ENCODE data around the gene TBC1D8. TPM values are rescaled to one million over a fixed set of nuclear protein-coding genes. Genes with fewer than 3 reads are reported as not detected.

Gene TBC1D8
- total and polyA plus RNA-seq, 12 donors, result 7.6 to 17.2 (median 10.8) TPM

GRCh38 chr2:101162561-101163330, 11.6 kb upstream of the TBC1D8 start:
- no peaks in the 10 kb centered on the region for H3K27me3 ChIP-seq
- WGBS, 4 donors, result 65 to 73% (median 69%) methylated on average over 8 to 9 of the region's 9 CpGs
- H3K9me3 ChIP-seq (replicated peaks in 1 of 3), result no peaks in the 10 kb centered on the region
- no peaks in the 10 kb centered on the region for H3K36me3 ChIP-seq (replicated peaks in 1 of 2)
- no peak for TF ChIP-seq POLR2A (IDR thresholded peaks at IDR 0.05)
- intact Hi-C loops (cut with DNase I), result no loop called here
- no peak overlapping the region for H3K4me3 ChIP-seq
- peaks cover 0 to 4% of the 10 kb centered on the region in 2 donors for H3K4me1 ChIP-seq (replicated peaks in 1 of 2)
- no peak overlapping the region for H3K27ac ChIP-seq
- DNase-seq, result no peak

DNA sequence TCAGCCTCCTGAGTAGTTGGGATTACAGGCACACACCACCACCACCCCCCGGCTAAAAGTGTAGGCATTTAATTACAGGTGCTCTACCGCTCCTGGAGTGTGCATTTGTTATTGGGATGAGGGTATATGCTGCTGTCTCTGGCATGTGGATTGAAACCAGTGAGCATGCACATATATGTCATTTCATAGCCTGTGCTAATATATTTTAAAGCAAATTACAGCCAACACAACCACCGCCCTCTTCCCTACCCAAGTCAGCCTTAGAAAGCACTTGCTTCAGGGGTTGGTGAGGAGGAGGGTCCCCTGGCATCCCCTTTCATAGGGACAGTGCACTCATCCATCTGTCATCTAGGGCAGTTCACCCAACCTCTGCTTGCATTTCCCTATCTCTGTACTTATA, 10.5 kb upstream of the TBC1D8 start:
- TF ChIP-seq, protein P1, sequence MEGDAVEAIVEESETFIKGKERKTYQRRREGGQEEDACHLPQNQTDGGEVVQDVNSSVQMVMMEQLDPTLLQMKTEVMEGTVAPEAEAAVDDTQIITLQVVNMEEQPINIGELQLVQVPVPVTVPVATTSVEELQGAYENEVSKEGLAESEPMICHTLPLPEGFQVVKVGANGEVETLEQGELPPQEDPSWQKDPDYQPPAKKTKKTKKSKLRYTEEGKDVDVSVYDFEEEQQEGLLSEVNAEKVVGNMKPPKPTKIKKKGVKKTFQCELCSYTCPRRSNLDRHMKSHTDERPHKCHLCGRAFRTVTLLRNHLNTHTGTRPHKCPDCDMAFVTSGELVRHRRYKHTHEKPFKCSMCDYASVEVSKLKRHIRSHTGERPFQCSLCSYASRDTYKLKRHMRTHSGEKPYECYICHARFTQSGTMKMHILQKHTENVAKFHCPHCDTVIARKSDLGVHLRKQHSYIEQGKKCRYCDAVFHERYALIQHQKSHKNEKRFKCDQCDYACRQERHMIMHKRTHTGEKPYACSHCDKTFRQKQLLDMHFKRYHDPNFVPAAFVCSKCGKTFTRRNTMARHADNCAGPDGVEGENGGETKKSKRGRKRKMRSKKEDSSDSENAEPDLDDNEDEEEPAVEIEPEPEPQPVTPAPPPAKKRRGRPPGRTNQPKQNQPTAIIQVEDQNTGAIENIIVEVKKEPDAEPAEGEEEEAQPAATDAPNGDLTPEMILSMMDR (IDR thresholded peaks at IDR 0.05), result no peak
- TF ChIP-seq POLR2A (IDR thresholded peaks at IDR 0.05), result no peak
- intact Hi-C loops (cut with DNase I), result no loop called here
- H3K36me3 ChIP-seq (replicated peaks in 1 of 2), result no peaks in the 10 kb centered on the region
- H3K27ac ChIP-seq, result no peak overlapping the region
- no peaks in the 10 kb centered on the region for H3K9me3 ChIP-seq (replicated peaks in 1 of 3)
- H3K4me1 ChIP-seq (replicated peaks in 1 of 2), result peaks cover 0 to 4% of the 10 kb centered on the region in 2 donors
- no peaks in the 10 kb centered on the region for H3K27me3 ChIP-seq
- no peak overlapping the region for H3K4me3 ChIP-seq
- 88 to 98% (median 95%) methylated on average over 3 of the region's 3 CpGs for WGBS, 4 donors
- no peak for DNase-seq

DNA sequence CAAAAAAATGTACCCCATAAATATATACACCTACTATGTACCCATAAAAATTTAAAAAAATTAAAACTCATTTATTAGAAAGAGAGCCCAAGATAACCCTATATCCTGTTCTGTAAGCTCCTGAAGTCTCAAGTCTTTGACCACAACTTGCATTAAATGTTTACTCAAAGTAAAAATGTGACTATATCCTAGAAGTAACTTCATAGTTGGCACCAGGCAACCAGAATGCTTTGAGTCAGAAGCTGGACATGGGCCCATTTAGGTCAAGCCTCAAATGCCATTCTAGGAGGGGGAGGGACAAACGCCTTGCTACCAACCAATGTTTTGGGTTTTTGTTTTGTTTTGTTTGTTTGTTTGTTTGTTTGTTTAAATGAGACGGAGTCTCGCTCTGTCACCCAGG, 9.3 kb upstream of the TBC1D8 start:
- intact Hi-C loops (cut with DNase I), result no loop called here
- H3K4me1 ChIP-seq (replicated peaks in 1 of 2), result peaks cover 0 to 4% of the 10 kb centered on the region in 2 donors
- H3K27ac ChIP-seq, result no peak overlapping the region
- 73 to 84% (median 76%) methylated on average over 3 of the region's 3 CpGs for WGBS, 4 donors
- no peaks in the 10 kb centered on the region for H3K9me3 ChIP-seq (replicated peaks in 1 of 3)
- H3K27me3 ChIP-seq, result no peaks in the 10 kb centered on the region
- H3K36me3 ChIP-seq (replicated peaks in 1 of 2), result no peaks in the 10 kb centered on the region
- no peak overlapping the region for H3K4me3 ChIP-seq
- TF ChIP-seq, protein P1 (IDR thresholded peaks at IDR 0.05), result no peak
- no peak for TF ChIP-seq POLR2A (IDR thresholded peaks at IDR 0.05)
- DNase-seq, result peak; percentile 40 to 69 (median 54)

DNA sequence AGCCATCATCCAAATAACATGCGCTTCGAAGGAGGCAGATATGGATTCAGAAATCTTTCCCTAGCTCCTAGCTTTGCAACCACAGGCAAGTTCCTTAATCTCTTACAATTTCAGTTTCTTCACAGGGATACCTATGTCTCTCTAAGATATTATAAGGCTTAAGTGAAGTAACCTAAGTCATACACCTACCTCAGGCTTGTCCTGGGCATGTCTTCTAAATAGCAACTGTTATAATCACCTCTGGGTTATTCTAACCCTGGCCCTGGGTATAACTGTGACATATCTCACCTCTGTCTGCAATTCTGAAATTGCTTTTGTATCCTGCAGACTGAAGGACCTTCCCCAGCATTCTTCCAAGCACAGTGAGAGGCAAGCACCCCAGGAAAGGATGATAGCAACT, 8.3 kb upstream of the TBC1D8 start:
- Histone ChIP-seq H3K4me3 (no peak overlapping the region), H3K36me3 (replicated peaks in 1 of 2) (no peaks in the 10 kb centered on the region), H3K27ac (no peak overlapping the region), H3K9me3 (replicated peaks in 1 of 3) (no peaks in the 10 kb centered on the region), H3K27me3 (no peaks in the 10 kb centered on the region), H3K4me1 (replicated peaks in 1 of 2) (peaks cover 0 to 4% of the 10 kb centered on the region in 2 donors)
- TF ChIP-seq, protein P1 (IDR thresholded peaks at IDR 0.05), result no peak
- TF ChIP-seq POLR2A (IDR thresholded peaks at IDR 0.05), result no peak
- 74 to 100% (median 93%) methylated on average over 2 of the region's 2 CpGs for WGBS, 4 donors
- intact Hi-C loops (cut with DNase I), result no loop called here
- DNase-seq, result no peak

- H3K4me1 ChIP-seq (replicated peaks in 1 of 2), result peaks cover 0 to 12% of the 10 kb centered on the region in 2 donors
- H3K36me3 ChIP-seq (replicated peaks in 1 of 2), result no peaks in the 10 kb centered on the region
- no peaks in the 10 kb centered on the region for H3K27me3 ChIP-seq
- no peak overlapping the region for H3K4me3 ChIP-seq
- no peaks in the 10 kb centered on the region for H3K9me3 ChIP-seq (replicated peaks in 1 of 3)
- no peak overlapping the region for H3K27ac ChIP-seq
- TF ChIP-seq, protein P1 (IDR thresholded peaks at IDR 0.05), result no peak
- no peak for TF ChIP-seq POLR2A (IDR thresholded peaks at IDR 0.05)
- DNase-seq, result no peak
- WGBS, 4 donors, result 81 to 91% (median 88%) methylated on average over 6 of the region's 6 CpGs
- intact Hi-C loops (cut with DNase I), result no loop called here
Observed at GRCh38 chr2:101157272-101157671, 6.1 kb upstream of the TBC1D8 start.
